H1 (cell line): ENCODE results near the gene IL1R1. TPM values are rescaled to one million over a fixed set of nuclear protein-coding genes. Genes with fewer than 3 reads are reported as not detected.

Experiments
- CTCF ChIA-PET: fragments of 300-600 bp; sonication (Branson Sonifier 250); formaldehyde crosslinking; loops from one replicate; lab custom pipeline; 2021; ENCODE audit not compliant: partially characterized antibody; lab: Charles Lee
- POLR2A ChIA-PET: fragments of 300-600 bp; sonication (Branson Sonifier 250); formaldehyde crosslinking; loops from one replicate; lab custom pipeline; 2021; ENCODE audit warnings: inconsistent platforms; ENCODE audit not compliant: partially characterized antibody; lab: Charles Lee
- DNase-seq, 2 experiments: peaks; one replicate each; pipeline versions ENCODE4 v3.0.0 to v3.0.0-alpha.2; 2010 to 2022; ENCODE audit warnings: low spot score in 2 of 2, low read depth in 1 of 2, mixed read lengths in 1 of 2
- FAIRE-seq: peaks from 2 replicates; lab custom pipeline; 2011; peaks lifted over from hg19 to GRCh38; lab: Jason Lieb, UNC
- H2AFZ ChIP-seq: 2 replicates; pipeline ENCODE4 v1.8.1; 2012; ENCODE audit warnings: low read length, inconsistent platforms
- H2AK5ac ChIP-seq: 2 replicates; pipeline ENCODE4 v1.6.1; 2013; ENCODE audit warnings: low read depth, low read length
- H2BK120ac ChIP-seq: replicated peaks from 2 replicates; pipeline ENCODE3; 2013; ENCODE audit warnings: low read depth, low read length, inconsistent platforms
- H2BK12ac ChIP-seq: 2 replicates; pipeline ENCODE4 v1.6.1; 2013; ENCODE audit warnings: low read depth, low read length
- H2BK15ac ChIP-seq: 2 replicates; pipeline ENCODE4 v1.6.1; 2013; ENCODE audit warnings: low read length
- H2BK20ac ChIP-seq: 2 replicates; pipeline ENCODE4 v1.6.1; 2013; ENCODE audit warnings: low read length
- H2BK5ac ChIP-seq: 2 replicates; pipeline ENCODE4 v1.6.1; 2013; ENCODE audit warnings: low read depth, low read length
- H3K14ac ChIP-seq: 2 replicates; pipeline ENCODE4 v1.6.1; 2013; ENCODE audit warnings: inconsistent platforms; ENCODE audit not compliant: insufficient read length
- H3K18ac ChIP-seq: 2 replicates; pipeline ENCODE4 v1.6.1; 2013; ENCODE audit warnings: low read length; ENCODE audit errors: extremely low read depth
- H3K23ac ChIP-seq: 2 replicates; pipeline ENCODE4 v1.6.1; 2013; ENCODE audit warnings: inconsistent platforms; ENCODE audit not compliant: insufficient read length
- H3K23me2 ChIP-seq: 2 replicates; pipeline ENCODE4 v1.6.1; 2013; ENCODE audit warnings: low read depth, low read length
- H3K27ac ChIP-seq: 2 replicates; pipeline ENCODE4 v1.6.1; 2011; ENCODE audit warnings: low read depth, low read length, inconsistent platforms
- H3K27me3 ChIP-seq, 4 experiments: replicated peaks in 1 of 4; 1 replicate in 1 of 4; 2 replicates in 3 of 4; pipeline versions ENCODE4 v1.6.1 to v1.8.1; 2011 to 2013; ENCODE audit warnings: low read length in 3 of 4, mild to moderate bottlenecking in 3 of 4, inconsistent platforms in 2 of 4, mixed read lengths in 2 of 4, moderate library complexity in 1 of 4; ENCODE audit not compliant: control insufficient read depth in 3 of 4, insufficient read depth in 3 of 4; ENCODE audit errors: extremely low read depth in 1 of 4
- H3K36me3 ChIP-seq, 4 experiments: 2 replicates each; pipeline versions ENCODE4 v1.6.1 to v1.8.1; 2011 to 2013; ENCODE audit warnings: mild to moderate bottlenecking in 4 of 4, low read length in 3 of 4, moderate library complexity in 2 of 4, control low read depth in 1 of 4, inconsistent platforms in 1 of 4; ENCODE audit not compliant: insufficient read depth in 4 of 4, control insufficient read depth in 2 of 4
- H3K4ac ChIP-seq: replicated peaks from 2 replicates; pipeline ENCODE3; 2013; ENCODE audit warnings: low read length, low read depth, mixed read lengths, inconsistent platforms; ENCODE audit not compliant: insufficient read length
- H3K4me1 ChIP-seq, 4 experiments: replicated peaks in 1 of 4; 1 replicate in 1 of 4; 2 replicates in 3 of 4; pipeline versions ENCODE4 v1.6.1 to v1.8.1; 2011 to 2013; ENCODE audit warnings: low read length in 3 of 4, inconsistent platforms in 2 of 4, mixed read lengths in 1 of 4; ENCODE audit not compliant: insufficient read depth in 4 of 4, control insufficient read depth in 3 of 4
- H3K4me2 ChIP-seq, 2 experiments: 2 replicates each; pipeline versions ENCODE4 v1.6.1 to v1.8.1; 2011 to 2013; ENCODE audit warnings: low read depth in 2 of 2, low read length in 2 of 2, control low read depth in 1 of 2, inconsistent platforms in 1 of 2, mild to moderate bottlenecking in 1 of 2; ENCODE audit not compliant: insufficient read depth in 1 of 2
- H3K4me3 ChIP-seq, 4 experiments: fragments of 200-600, 300-600 bp in 1 of 4; sonication (generic), shearing (Covaris generic), sonication (Bioruptor Twin) in 1 of 4; 2 replicates each; pipeline versions ENCODE4 v1.5.1 to v1.8.1; 2011 to 2016; ENCODE audit warnings: low read length in 4 of 4, low read depth in 3 of 4, control low read depth in 2 of 4, inconsistent platforms in 2 of 4, mild to moderate bottlenecking in 2 of 4, mixed read lengths in 1 of 4, moderate library complexity in 1 of 4; ENCODE audit not compliant: insufficient read depth in 2 of 4; ENCODE audit errors: extremely low read depth in 1 of 4
- H3K56ac ChIP-seq: replicated peaks from 2 replicates; pipeline ENCODE3; 2013; ENCODE audit warnings: low read depth, mild to moderate bottlenecking, mixed read lengths, low read length, inconsistent platforms; ENCODE audit not compliant: insufficient read length
- H3K79me1 ChIP-seq: 2 replicates; pipeline ENCODE4 v1.6.1; 2013; ENCODE audit warnings: low read depth, low read length, control low read depth
- H3K79me2 ChIP-seq, 2 experiments: 2 replicates each; pipeline versions ENCODE4 v1.6.1 to v1.8.1; 2012 to 2013; ENCODE audit warnings: low read length in 2 of 2, mild to moderate bottlenecking in 2 of 2, inconsistent platforms in 1 of 2; ENCODE audit not compliant: insufficient read depth in 2 of 2, control insufficient read depth in 1 of 2
- H3K9ac ChIP-seq, 4 experiments: replicated peaks in 1 of 4; 1 replicate in 1 of 4; 2 replicates in 3 of 4; pipeline versions ENCODE4 v1.6.1 to v1.8.1; 2011 to 2013; ENCODE audit warnings: low read depth in 3 of 4, low read length in 3 of 4, control low read depth in 2 of 4, mild to moderate bottlenecking in 2 of 4, moderate library complexity in 2 of 4, inconsistent platforms in 1 of 4; ENCODE audit errors: extremely low read depth in 1 of 4
- H3K9me3 ChIP-seq, 2 experiments: 2 replicates each; pipeline versions ENCODE4 v1.6.1 to v1.8.1; 2012 to 2013; ENCODE audit warnings: mild to moderate bottlenecking in 2 of 2, moderate library complexity in 2 of 2, control low read depth in 1 of 2, inconsistent platforms in 1 of 2, low read depth in 1 of 2, low read length in 1 of 2, mixed read lengths in 1 of 2; ENCODE audit not compliant: insufficient read depth in 2 of 2
- H4K20me1 ChIP-seq, 2 experiments: replicated peaks in 1 of 2; 2 replicates each; pipeline versions ENCODE3 to v1.8.1; 2011 to 2013; ENCODE audit warnings: inconsistent platforms in 2 of 2, low read length in 2 of 2, mild to moderate bottlenecking in 1 of 2; ENCODE audit not compliant: insufficient read depth in 2 of 2, control insufficient read depth in 1 of 2
- H4K5ac ChIP-seq: 2 replicates; pipeline ENCODE4 v1.6.1; 2013; ENCODE audit warnings: low read length, low read depth, mixed read lengths, inconsistent platforms; ENCODE audit not compliant: insufficient read length
- H4K8ac ChIP-seq: 2 replicates; pipeline ENCODE4 v1.8.0; 2013; ENCODE audit warnings: mild to moderate bottlenecking, moderate library complexity, low read length, inconsistent platforms; ENCODE audit not compliant: insufficient read depth; ENCODE audit errors: extremely low read depth
- H4K91ac ChIP-seq: replicated peaks from 2 replicates; pipeline ENCODE3; 2013; ENCODE audit warnings: low read length, mixed read lengths, inconsistent platforms; ENCODE audit not compliant: insufficient read length
- SP1 ChIP-seq: IDR thresholded peaks from 2 replicates; pipeline ENCODE4 v1.6.1; 2011; ENCODE audit warnings: low read depth, low read length
- WGBS, 2 experiments: shearing (Covaris generic) in 1 of 2; methylation state at CpG; one replicate each; pipeline versions ENCODE4 v1.1.6 to v1.1.7; 2013 to 2015; ENCODE audit warnings: low lambda C conversion rate in 2 of 2, mixed read lengths in 2 of 2, inconsistent platforms in 1 of 2, low coverage in 1 of 2, missing lambda C conversion rate in 1 of 2; ENCODE audit not compliant: insufficient replicate concordance in 2 of 2, insufficient coverage in 1 of 2, insufficient read length in 1 of 2; ENCODE audit errors: extremely low coverage in 1 of 2, missing lambda C conversion rate in 1 of 2; 5-methylcytosine and 5-hydroxymethylcytosine counted together
- polyA plus RNA-seq, 7 experiments: library from polyadenylated mRNA; depleted of rRNA in 3 of 7; stranded (reverse) in 5 of 7; unstranded in 2 of 7; fragments of >200 nt in 5 of 7; fragments of 200-250 nt in 2 of 7; gene quantifications; 1 replicate in 5 of 7; 2 replicates in 1 of 7; 4 replicates in 1 of 7; pipeline versions ENCODE4 v1.2.1 to v1.2.3, GENCODE V29; 2011 to 2013; ENCODE audit warnings: missing spikeins in 2 of 7, mixed read lengths in 2 of 7
- total RNA-seq: library from RNA; stranded (reverse); fragmentation: NEBNext Ultra II Directional; extraction: Animal tissue kit (Norgen Biotek cat#: 25700); gene quantifications from 2 replicates; pipeline ENCODE4 v1.2.1, GENCODE V29; 2021

The IL1R1 gene
- total and polyA plus RNA-seq, 2 of the 8 experiments (the other 6 are each of a cell fraction or from before 2014, with no cell fraction given): 0.34 to 0.47 TPM

DNA sequence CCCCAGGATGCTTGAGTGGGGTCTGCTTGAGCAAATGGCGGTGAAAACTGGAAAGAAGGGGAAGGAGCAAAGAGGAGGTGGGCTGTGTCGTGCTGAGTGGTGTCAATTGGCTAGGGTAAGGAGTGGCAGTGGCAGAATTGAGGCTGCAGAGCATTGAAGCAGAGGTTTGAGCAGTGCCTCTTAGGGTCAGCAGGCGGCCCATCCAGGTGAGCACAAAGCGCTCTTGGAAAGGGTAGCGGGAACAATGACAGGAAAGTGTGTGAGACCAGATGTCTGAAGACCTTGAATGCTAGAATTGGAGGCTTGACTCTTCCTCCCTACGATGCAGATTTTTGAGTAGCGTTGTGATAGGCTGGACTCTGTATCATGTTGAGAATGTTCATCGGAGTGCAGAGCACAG is 39.3 kb upstream of the IL1R1 start:
- peaks cover 0 to 5% of the 10 kb centered on the region in 2 experiments; a peak in 1 of 4 replicates for H3K9me3 ChIP-seq
- no peak overlapping the region for H3K18ac ChIP-seq
- H3K27ac ChIP-seq: no peak overlapping the region
- H3K36me3 ChIP-seq: no peaks in the 10 kb centered on the region
- no peak overlapping the region for H2AK5ac ChIP-seq
- no peak overlapping the region for H3K4me2 ChIP-seq
- H3K9ac ChIP-seq: no peak overlapping the region
- H4K20me1 ChIP-seq: no peaks in the 10 kb centered on the region
- no peak overlapping the region for H3K23ac ChIP-seq
- no peak overlapping the region for H4K5ac ChIP-seq
- no peak overlapping the region for H2BK15ac ChIP-seq
- no peaks in the 10 kb centered on the region for H3K23me2 ChIP-seq
- 91% methylated on average over 8 of the region's 8 CpGs; no CpG with 5 or more reads in 1 of the 2 experiments for WGBS, 2 experiments
- no peak overlapping the region for H2BK5ac ChIP-seq
- H3K79me2 ChIP-seq: no peaks in the 10 kb centered on the region
- FAIRE-seq (no peak), DNase-seq (no peak)
- H3K56ac ChIP-seq: no peak overlapping the region
- no peak overlapping the region for H4K91ac ChIP-seq
- no peak overlapping the region for H2BK20ac ChIP-seq
- no peaks in the 10 kb centered on the region for H3K4me1 ChIP-seq
- H4K8ac ChIP-seq: no peak overlapping the region
- no peak overlapping the region for H2AFZ ChIP-seq
- H3K4ac ChIP-seq: no peak overlapping the region
- H3K14ac ChIP-seq: no peak overlapping the region
- ChIA-PET POLR2A (no interaction called here), CTCF (interaction anchor here (1.2 to 1.4 kb wide), 2 partner anchors 15 to 340 kb away, joined by 3 read pairs; no protein-coding TSS in a partner anchor)
- no peak overlapping the region for H2BK120ac ChIP-seq
- no peaks in the 10 kb centered on the region for H3K79me1 ChIP-seq
- H2BK12ac ChIP-seq: no peak overlapping the region
- H3K27me3 ChIP-seq: no peaks in the 10 kb centered on the region
- no peak overlapping the region for H3K4me3 ChIP-seq
- TF ChIP-seq SP1: no peak
